Activated CD8-positive, alpha-beta memory T cell treated with anti-CD3 and anti-CD28 coated beads, Interleukin-2, amount 50 U/mL, for 48 hours (primary cell): ENCODE measurements around the gene VPS13C.

ENCODE experiments used
- DNase-seq: peaks from one replicate; pipeline ENCODE4 v3.0.0-alpha.2; 2020

VPS13C gene, protein sequence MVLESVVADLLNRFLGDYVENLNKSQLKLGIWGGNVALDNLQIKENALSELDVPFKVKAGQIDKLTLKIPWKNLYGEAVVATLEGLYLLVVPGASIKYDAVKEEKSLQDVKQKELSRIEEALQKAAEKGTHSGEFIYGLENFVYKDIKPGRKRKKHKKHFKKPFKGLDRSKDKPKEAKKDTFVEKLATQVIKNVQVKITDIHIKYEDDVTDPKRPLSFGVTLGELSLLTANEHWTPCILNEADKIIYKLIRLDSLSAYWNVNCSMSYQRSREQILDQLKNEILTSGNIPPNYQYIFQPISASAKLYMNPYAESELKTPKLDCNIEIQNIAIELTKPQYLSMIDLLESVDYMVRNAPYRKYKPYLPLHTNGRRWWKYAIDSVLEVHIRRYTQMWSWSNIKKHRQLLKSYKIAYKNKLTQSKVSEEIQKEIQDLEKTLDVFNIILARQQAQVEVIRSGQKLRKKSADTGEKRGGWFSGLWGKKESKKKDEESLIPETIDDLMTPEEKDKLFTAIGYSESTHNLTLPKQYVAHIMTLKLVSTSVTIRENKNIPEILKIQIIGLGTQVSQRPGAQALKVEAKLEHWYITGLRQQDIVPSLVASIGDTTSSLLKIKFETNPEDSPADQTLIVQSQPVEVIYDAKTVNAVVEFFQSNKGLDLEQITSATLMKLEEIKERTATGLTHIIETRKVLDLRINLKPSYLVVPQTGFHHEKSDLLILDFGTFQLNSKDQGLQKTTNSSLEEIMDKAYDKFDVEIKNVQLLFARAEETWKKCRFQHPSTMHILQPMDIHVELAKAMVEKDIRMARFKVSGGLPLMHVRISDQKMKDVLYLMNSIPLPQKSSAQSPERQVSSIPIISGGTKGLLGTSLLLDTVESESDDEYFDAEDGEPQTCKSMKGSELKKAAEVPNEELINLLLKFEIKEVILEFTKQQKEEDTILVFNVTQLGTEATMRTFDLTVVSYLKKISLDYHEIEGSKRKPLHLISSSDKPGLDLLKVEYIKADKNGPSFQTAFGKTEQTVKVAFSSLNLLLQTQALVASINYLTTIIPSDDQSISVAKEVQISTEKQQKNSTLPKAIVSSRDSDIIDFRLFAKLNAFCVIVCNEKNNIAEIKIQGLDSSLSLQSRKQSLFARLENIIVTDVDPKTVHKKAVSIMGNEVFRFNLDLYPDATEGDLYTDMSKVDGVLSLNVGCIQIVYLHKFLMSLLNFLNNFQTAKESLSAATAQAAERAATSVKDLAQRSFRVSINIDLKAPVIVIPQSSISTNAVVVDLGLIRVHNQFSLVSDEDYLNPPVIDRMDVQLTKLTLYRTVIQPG (N-terminal part only)

DNA sequence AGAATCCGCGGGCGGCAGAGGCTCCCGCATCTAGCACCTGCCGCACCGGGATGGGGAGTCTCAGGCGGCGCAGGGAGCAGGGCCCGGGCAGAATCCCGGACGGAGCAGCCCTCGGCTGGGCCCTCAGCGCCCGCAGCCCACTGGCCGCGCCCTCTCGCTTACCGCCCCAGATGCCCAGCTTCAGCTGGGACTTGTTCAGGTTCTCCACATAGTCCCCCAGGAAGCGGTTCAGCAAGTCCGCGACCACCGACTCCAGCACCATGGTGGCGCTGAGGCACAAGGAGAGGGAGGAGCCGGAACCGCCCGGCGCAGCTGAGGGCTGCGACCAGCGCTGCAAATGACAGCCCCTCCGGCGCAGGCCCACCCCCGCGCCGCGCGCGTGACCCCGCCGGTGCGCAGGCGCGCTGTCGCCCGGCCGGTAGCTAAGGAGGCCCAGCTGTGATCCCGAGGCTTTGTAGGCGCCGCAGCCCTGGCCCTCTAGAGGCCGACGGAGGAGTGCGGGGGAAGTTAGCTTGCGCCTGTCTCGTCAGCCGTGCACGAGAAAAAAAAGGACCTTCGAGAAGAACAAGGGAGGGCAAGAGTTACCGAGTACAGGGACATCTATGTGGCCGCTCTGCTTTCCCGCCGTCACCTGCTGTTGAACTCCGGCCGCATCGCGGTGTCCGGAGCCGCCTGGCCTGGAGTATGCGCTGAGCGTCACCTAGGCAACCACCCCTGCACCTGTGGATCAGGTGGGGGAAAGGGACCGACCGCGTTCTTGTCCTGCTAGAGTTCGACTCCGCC, at the start of gene VPS13C:
Gene VPS13C (minus strand): TSS at position 335 of the 783 bp plus-strand sequence. CDS start 73 bp downstream, at position 262.
- DNase-seq: peak; percentile 94

DNA sequence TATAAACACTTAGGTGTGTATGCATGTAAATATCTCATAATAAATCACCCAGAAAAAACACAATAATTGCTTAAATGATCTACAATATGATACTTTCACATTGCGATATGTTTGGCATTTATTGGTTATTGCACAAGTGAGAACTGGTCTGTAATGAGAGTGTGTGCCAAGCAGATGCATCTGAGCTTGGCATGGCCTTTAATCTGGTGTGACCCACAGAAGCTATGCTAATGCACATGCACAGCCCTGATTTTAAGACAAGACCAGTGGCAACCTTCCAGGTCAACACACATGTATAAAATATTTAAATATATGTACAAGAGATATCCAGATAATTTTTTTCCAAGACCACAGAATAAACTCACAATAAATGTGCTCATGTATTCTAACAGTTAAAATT, 49.2 kb upstream of the VPS13C start:
- DNase-seq: no peak

DNA sequence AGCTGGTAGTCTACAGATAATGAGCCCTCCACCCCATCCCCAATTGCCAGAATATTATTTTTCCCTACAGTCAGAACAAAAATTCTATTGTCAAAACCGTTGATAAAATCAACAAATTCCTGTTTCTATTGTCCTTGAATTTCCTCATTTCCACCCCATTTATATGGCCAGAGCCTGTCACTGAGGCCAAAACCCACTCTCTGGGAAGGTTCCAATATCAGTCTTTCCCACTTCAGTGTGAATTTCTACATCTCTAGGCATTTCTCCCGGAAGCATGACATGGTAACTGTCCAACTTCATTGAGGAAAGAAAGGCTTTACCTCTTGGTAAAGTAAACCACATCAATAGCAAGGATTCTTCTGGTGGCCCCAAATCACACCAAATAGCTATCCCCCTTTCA, 48.2 kb upstream of the VPS13C start:
- no peak for DNase-seq

DNA sequence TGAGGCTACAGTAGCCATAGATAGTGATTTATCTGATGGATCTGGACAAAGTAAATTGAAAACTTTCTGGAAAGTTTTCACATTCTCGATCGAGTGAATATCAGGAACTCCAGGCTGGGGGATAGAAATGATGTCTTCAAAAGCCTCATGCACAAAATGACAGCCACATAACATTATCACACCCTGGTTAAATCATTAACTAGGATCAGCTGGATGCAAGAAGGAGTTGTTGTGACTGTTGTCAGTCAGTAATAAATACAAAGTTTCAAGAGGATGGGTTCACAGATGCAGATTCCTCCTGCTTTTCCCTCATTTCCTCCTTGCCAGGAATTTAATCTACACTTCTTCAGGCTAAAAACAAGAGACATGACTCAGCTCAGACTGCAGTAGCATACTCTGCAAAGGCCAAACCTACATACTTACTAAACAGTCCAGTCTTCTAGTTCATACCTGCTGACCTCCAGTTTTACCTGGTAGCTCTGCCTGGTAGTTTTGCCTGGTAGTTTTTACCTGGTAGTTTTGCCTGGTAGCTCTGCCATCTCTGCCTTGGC, 47.4 kb upstream of the VPS13C start:
- no peak for DNase-seq

DNA sequence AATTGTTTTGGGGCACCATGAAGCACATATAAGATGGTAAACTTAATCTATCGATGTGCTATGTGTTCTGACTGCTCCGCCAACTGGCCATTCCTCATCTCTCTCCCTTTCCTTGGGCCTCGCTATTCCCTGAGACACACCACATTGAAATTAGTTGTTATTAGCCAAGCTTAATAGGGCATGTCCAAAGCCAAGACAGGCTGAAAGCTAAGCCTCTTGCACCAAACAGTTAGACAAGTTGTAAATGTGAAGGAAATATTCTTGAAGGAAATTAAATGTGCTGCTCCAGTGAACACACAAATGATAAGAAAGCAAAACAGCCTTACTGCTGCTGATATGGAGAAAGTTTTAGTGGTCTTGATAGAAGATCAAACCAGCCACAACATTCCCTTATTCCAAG, 45.8 kb upstream of the VPS13C start:
- DNase-seq: no peak

DNA sequence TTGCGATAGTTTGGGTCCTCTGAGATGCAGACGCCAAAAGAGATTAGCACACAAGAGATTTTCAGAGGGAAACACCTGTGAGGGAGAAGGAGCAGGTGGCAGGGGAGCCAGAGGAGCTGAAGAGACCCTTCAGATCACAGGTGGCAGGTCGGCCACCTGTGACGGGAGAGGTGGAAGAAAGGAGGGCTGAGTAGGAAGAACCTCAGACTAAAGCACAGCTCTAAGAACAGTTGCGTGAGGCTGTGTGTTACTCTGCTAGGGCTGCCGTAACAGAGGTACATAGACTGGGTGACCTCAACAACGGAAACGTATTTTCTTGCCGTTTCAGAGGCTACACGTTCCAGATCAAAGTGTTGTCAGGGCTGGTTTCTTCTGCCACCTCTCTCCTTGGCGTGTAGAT, 45.0 kb upstream of the VPS13C start:
- DNase-seq: no peak

DNA sequence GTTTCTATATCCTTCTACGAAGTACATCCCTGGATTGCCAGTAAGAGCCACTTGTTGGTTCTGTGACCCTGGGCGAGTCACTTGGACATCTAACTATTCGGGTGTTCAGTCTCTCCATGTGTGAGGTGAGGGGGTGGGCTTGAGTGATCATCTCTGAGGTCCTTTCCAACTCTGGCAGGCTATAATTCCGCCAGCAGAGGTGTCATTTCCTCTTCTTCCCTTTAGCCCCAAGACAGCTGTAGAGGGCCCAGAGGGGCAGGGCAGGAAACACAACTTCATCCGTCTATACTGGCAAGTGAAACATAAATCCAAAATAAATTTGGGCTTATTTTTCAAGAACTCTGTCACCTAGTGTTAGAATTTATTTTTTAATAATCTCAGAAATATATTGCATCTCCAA, 44.6 kb upstream of the VPS13C start:
- DNase-seq: no peak

DNA sequence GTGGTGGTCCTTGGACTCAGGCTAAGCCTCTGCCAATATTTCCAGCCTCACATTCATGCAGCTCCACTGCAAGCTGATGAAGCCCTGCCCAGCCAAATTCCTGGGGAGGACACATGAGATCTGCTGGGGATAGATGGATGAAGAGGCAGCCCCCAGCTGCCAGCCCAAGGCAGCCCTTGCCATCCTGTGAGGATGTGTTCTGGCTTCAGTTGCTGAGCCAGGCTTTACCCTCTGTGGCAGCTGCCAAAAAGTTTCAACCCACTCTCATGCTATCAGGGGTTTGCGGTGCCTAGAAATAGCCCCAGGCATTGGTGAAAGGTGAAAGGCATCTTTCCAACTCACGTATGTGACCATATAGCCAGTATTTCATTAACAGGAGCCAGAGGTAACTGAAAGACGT, 44.2 kb upstream of the VPS13C start:
- DNase-seq: no peak

DNA sequence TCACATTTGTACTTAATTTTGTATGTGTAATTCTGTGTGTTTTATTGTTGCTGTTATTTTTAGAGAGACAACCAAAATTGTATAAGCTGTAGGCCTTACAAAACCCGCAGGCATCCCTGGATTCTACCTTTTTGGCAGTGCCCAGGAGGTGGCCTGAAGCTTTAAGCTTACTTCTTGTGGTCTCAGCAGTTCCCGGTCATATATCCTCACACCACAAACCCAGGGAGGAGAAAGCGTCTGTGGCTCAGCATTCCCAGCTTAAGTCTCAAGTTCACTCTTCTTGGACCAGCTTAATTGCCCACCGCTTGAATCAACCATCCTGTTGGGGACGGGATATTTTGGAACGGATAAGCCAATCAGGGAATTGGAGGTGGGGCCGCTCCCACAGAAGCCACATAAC, 43.2 kb upstream of the VPS13C start:
- DNase-seq: no peak

DNA sequence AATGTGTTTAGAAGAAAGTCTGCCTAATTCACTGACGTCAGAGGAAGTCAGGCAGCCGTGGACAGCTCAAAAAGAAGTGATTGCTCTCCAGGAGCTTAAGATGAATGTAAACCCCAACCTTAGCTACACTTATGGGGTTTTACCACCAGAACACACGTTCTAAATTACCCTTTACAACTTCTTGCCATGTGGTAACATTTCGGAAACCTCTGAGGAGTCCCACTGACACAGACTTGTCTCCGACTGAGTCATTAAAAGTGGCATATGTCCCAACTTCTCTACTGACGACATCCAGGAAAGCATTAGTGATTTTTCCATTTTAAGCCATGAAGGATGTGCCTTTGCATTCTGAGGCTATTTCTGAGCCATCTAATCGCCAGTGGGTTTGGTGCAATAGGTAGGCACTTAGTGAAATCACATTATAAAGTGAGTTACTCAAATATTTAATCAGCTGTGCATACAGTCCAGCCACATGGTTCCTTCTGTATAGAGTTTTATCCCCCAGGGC, 38.9 kb upstream of the VPS13C start:
- no peak for DNase-seq

DNA sequence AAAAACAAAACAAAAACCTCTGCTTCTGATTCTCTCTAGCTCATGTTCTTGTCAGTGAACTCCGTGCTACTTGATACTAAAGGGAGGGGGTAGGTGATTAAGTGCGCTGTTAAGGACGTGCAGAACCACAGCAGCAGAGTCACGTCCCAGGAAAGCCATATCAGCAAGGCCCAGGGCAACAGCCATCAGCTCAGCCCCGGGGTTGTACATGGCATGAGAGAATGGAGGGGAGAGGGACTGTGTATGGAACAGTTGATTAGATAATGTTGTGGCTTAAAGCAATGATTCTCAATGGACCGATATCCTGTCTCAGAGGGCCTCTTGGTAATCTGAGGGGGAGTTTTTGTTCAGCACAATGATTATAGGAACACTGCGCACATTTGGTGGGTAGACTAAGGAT, 34.1 kb upstream of the VPS13C start:
- no peak for DNase-seq

DNA sequence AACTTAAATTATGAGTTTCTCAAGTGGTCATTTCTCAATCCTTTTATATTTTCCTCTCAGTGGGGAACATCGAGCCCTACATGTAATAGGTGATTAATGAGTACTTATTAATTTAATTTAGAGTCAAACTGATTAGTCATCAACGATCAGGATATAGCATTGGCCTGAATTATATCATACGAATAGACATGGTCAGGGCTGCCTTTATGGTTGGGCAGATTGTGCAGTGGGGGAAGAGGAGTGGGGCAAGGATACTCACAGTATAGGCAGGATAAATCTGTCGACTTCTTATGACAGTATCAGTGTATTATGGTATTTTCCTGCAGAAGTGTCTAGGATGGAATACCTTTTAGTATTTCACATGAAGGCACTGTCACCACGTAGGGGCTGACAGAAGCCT, 33.6 kb upstream of the VPS13C start:
- DNase-seq: no peak

DNA sequence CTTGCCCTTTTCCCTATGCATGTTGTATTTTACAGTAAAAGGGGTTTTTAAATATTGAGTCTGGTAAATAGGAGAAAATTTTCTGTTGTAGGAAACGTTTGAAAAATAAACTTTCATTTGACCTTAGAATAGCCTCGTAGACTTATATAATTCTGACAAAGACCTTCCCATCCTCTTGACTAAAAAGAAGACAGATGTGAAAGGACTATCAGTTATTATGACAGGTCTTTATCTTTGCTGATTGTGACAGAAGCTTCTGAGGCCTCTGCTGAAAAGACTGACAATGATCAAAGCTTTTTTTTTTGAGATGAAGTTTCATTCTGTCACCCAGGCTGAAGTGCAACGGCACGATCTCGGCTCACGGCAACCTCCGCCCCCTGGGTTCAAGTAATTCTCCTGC, 30.7 kb upstream of the VPS13C start:
- no peak for DNase-seq

DNA sequence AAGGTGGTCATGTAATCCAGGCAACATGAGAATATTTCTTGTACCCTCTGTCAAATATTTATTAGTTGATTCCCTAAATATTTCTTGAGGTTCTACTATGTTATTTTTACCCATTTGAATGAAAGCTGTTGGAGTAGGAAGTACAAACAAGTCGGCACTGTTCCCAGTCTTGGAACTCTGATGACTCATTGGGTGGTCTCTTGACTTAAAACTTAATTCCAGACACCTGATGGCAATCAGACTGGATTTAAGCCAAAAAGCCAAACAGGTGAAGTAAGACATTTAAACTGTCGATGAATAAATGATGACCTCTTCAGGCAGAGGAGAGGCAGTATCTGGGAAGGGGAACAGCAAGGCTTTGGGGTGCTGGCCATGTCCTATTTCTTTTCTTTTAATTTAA, 29.4 kb upstream of the VPS13C start:
- no peak for DNase-seq

DNA sequence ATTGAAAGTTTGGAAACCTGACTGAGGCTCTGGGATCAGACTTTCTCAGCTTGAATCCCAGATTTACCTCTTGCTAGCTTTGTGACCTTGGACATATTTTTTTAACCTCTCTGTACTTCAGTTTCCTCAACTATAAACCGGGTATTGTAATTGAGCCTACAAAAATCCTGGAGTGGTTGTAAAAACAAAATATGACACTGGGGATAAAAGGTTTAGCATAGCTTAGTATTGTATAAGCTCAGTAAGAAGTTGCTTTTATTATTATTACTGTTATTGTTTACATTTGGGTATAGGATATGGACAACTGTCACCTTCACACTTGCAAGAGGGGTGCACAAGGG, 28.1 kb upstream of the VPS13C start:
- no peak for DNase-seq

DNA sequence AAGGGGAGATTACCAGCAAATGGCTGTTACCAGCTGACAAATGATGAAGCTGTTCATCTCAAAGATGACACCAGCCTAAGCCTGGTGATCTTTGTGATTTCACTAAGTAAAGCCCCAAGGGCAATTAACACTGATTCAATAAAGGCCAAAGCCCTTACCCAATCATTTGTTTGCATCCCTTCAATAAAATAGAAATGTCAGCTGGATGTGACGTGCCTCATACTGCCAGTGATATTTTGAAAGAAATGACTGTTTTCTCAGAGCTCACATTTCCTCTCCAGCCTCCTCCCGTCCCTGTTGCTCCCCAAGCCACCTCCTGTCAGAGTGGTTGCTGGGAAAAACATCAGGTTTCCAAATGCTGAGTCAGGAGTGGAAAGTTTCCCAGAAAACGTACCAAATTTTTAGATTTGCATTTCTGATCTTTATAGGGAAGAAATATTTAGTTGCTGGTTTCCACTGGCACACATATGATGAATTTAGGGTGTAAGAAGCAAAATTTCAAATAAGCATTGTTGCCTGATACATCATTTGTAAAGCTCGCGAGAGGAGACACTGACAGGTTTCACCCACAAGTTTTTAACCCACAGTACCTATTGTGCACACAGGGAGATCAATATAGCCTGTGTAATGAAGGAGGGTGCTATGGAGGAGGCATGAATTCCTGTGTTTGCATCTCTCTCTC, 27.6 kb upstream of the VPS13C start:
- DNase-seq: no peak

DNA sequence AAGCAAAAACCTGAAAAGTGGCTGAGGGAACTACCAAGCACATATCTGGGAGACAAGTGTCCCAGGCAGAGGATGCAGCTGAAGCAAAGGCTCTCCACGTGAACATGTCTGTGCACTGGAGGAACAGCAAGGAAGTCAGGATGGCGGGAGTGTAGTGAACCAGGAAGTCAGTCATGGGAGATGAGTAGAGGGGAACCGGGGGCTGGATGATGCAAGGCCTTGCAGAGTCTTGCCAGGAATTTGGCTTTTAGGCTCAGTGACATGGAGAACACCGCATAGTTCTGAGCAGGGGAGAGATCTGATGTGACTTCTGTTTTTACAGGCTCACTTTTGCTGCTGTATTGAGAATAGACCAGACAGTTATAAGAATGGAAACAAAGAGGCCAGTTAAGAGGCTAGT, 25.5 kb upstream of the VPS13C start:
- DNase-seq: no peak

DNA sequence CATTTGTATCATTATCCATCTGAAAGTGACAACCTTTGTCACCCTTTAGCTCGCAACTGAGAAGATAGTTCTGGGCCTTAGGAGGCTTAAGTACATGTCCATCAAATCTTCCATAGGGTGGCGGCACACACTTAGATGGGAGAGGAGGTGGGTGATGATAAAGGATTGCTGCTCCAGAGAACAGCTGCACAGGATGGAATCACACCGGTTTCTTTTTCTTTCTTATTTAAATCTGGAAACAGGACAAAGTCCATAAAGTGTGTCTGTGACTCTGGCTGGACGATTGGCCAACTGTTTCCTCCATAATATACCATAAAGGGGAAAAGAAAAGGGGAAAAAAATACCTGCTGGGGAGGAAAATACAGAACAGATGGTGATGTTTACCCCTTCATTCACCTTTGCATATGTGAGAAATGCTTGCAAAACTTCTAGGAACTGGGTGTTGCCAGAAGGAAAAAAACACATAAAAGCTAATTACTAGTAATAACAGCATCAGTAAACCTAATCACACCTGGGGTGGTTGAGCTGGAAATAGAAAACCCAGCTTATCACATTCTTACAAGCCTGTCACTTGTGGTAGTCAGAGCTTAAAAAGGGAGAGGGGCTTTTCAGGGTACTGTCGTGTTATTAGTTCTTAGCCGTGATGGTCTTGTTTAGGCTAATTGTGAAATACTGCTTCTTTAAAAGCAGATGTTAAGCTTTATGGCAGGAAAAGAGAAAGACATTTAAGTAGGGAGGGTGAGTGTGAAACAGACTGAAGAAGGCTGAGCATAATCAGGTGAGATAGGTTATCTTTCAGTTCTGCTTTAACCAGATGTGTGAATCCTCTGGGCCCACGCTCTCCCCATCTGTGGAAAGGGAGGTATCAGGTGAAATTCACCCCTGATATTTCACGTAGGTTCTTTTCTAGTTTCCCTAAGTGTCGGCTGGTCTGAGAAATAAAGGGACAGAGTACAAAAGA, 23.2 kb upstream of the VPS13C start:
- DNase-seq: no peak

DNA sequence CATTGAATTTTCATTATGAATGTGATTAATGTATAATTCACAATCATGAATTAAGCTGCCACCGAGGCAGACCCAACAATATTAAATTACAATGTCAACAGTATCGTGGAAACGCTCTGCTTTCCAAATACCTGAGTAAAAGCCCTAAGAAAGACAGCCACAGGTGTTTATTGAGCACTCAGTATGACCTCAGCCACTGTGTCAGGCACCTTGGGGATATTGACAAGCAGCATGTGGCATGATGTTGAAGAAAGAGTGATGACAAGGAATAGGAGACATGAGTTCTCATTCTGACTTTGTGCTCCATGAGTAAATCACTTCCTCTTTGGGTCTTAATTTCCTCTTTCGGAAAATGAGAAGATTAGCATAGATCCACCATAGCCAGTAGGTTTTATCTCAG, 19.3 kb upstream of the VPS13C start:
- DNase-seq: no peak

DNA sequence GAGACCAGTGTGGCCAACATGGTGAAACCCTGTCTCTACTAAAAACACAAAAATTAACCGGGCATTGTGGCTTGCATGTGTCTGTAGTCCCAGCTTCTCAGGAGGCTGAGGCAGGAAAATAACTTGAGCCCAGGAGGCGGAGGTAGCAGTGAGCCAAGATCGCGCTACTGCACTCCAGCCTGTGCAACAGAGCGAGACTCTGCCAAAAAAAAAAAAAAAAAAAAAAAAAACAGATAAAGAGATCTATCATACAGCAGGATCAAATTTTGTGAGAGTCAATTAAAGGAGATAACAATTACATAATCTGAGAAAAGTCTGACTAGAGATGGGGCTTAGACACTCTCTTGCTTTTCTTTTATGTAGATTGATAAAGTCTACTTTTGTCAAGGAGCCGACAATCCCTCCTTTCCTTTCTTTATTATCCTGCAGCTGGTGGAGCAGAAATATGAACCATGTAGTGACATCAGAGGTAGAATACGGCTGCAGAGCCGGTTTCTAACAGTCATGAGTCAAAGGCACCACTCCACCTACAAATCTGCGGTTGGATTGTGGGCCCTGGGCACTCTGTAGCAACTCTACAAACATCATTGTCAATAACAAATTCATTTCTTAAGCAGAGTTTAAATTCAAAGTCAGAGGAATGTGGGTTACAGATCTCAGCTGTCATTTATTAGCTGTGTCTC, 15.5 kb upstream of the VPS13C start:
- DNase-seq: no peak
